ENCODE results near the gene MTA1.

The MTA1 gene

GRCh38 chr14:105471823-105472485 lies 52.3 kb downstream of the MTA1 start:
- Histone ChIP-seq H4K20me1 (peaks cover 86% of the 10 kb centered on the region), H3K4me1 (peaks cover 91% of the 10 kb centered on the region), H3K4me3 (peak overlapping the region; percentile 33), H3K27me3 (peaks cover 23% of the 10 kb centered on the region), H3K27ac (peak overlapping the region; percentile 55), H3K36me3 (peaks cover 24% of the 10 kb centered on the region), H3K9me3 (no peaks in the 10 kb centered on the region), H3K4me2 (peak overlapping the region; percentile 100), H3K9ac (peak overlapping the region; percentile 41)
- no peak for TF ChIP-seq Cebpa-rat (IDR thresholded peaks at IDR 0.05)

GRCh38 chr14:105472486-105472991 lies 52.9 kb downstream of the MTA1 start:
- H4K20me1 ChIP-seq = peaks cover 84% of the 10 kb centered on the region
- H3K4me3 ChIP-seq = no peak overlapping the region; the same call in 1 of the 2 replicates
- peak overlapping the region; percentile 55 for H3K27ac ChIP-seq
- H3K9me3 ChIP-seq = no peaks in the 10 kb centered on the region
- peaks cover 91% of the 10 kb centered on the region for H3K4me1 ChIP-seq
- no peak for TF ChIP-seq Cebpa-rat (IDR thresholded peaks at IDR 0.05)
- H3K27me3 ChIP-seq = peaks cover 28% of the 10 kb centered on the region
- H3K9ac ChIP-seq = peak overlapping the region; percentile 41
- peak overlapping the region; percentile 100 for H3K4me2 ChIP-seq
- H3K36me3 ChIP-seq = peaks cover 18% of the 10 kb centered on the region

- Histone ChIP-seq H3K9me3 (no peaks in the 10 kb centered on the region), H3K4me3 (peak overlapping the region; percentile 76), H3K9ac (no peak overlapping the region), H3K27me3 (peaks cover 35% of the 10 kb centered on the region), H3K36me3 (peaks cover 13% of the 10 kb centered on the region), H4K20me1 (peaks cover 82% of the 10 kb centered on the region), H3K4me1 (peaks cover 89% of the 10 kb centered on the region), H3K4me2 (peak overlapping the region; percentile 100), H3K27ac (no peak overlapping the region)
- TF ChIP-seq Cebpa-rat (IDR thresholded peaks at IDR 0.05) = no peak
Observed at GRCh38 chr14:105473033-105473676, 53.5 kb downstream of the MTA1 start.

- TF ChIP-seq Cebpa-rat (IDR thresholded peaks at IDR 0.05) = no peak
- Histone ChIP-seq H3K4me2 (peak overlapping the region; percentile 100), H3K9ac (peak overlapping the region; percentile 53; the same call in 1 of the 2 replicates), H3K27me3 (peaks cover 42% of the 10 kb centered on the region), H3K4me3 (peak overlapping the region; percentile 76), H3K27ac (no peak overlapping the region), H4K20me1 (peaks cover 77% of the 10 kb centered on the region), H3K4me1 (peaks cover 84% of the 10 kb centered on the region), H3K9me3 (no peaks in the 10 kb centered on the region), H3K36me3 (peaks cover 6% of the 10 kb centered on the region)
Observed at GRCh38 chr14:105473677-105474482, 54.3 kb downstream of the MTA1 start.

GRCh38 chr14:105474483-105475268 lies 55.0 kb downstream of the MTA1 start, which contains the start of gene CRIP2:
CRIP2 (plus strand) TSS chr14:105474821; CDS start chr14:105474863, 42 bp downstream.
- peak within 1 kb of the TSS; percentile 100 for H3K4me2 ChIP-seq
- peak within 1 kb of the TSS; percentile 70; the same call in 1 of the 2 replicates for H3K9ac ChIP-seq
- peaks cover 80% of the 10 kb centered on the region for H3K4me1 ChIP-seq
- H3K27me3 ChIP-seq = peaks cover 50% of the 10 kb centered on the region
- no peaks in the 10 kb centered on the region for H3K36me3 ChIP-seq
- no peak for TF ChIP-seq Cebpa-rat (IDR thresholded peaks at IDR 0.05)
- 0 out of 2 replicates have a peak within 1 kb of the TSS, but pooled peaks have one; percentile 22 for H3K27ac ChIP-seq
- H4K20me1 ChIP-seq = peaks cover 75% of the 10 kb centered on the region
- peak within 1 kb of the TSS; percentile 76 for H3K4me3 ChIP-seq
- no peaks in the 10 kb centered on the region for H3K9me3 ChIP-seq

GRCh38 chr14:105475269-105476096 lies 55.9 kb downstream of the MTA1 start:
- Histone ChIP-seq H3K27ac (0 out of 2 replicates have a peak overlapping the region, but pooled peaks have one; percentile 22), H3K4me3 (peak overlapping the region; percentile 76), H3K36me3 (no peaks in the 10 kb centered on the region), H3K4me2 (peak overlapping the region; percentile 100), H3K4me1 (peaks cover 79% of the 10 kb centered on the region), H3K9me3 (no peaks in the 10 kb centered on the region), H4K20me1 (peaks cover 76% of the 10 kb centered on the region), H3K27me3 (peaks cover 58% of the 10 kb centered on the region), H3K9ac (peak overlapping the region; percentile 70)
- TF ChIP-seq Cebpa-rat (IDR thresholded peaks at IDR 0.05) = no peak

GRCh38 chr14:105476097-105476830 lies 56.6 kb downstream of the MTA1 start:
- H3K27ac ChIP-seq = 0 out of 2 replicates have a peak overlapping the region, but pooled peaks have one; percentile 1
- peaks cover 61% of the 10 kb centered on the region for H3K27me3 ChIP-seq
- no peak for TF ChIP-seq Cebpa-rat (IDR thresholded peaks at IDR 0.05)
- H3K4me2 ChIP-seq = peak overlapping the region; percentile 100
- H3K9me3 ChIP-seq = no peaks in the 10 kb centered on the region
- H3K4me3 ChIP-seq = peak overlapping the region; percentile 76
- H3K4me1 ChIP-seq = peaks cover 79% of the 10 kb centered on the region
- H4K20me1 ChIP-seq = peaks cover 71% of the 10 kb centered on the region
- H3K9ac ChIP-seq = peak overlapping the region; percentile 70
- H3K36me3 ChIP-seq = no peaks in the 10 kb centered on the region

Measured in BLaER1 (cell line).